Naive thymus-derived CD8-positive, alpha-beta T cell (primary cell): Measurements from ENCODE around the gene BMPER. TPM values are rescaled to one million over a fixed set of nuclear protein-coding genes. Genes with fewer than 3 reads are reported as not detected.

Experiments
- ATAC-seq, 2 donors: fragments of 150-1000 bp; cut with Tn5 transposase in 1 of 2; sonication (Bioruptor Pico), chemical (Tn5 transposase) in 1 of 2; 1 replicate in 1 of 2; 2 replicates in 1 of 2; pipeline ENCODE4 v1.10.0; 2021; ENCODE audit warnings: mild to moderate bottlenecking in 2 of 2, moderate library complexity in 2 of 2
- POLR2A ChIA-PET: fragments of 350-600 bp; sonication (Branson Sonifier 250); formaldehyde crosslinking; loops from one replicate; lab custom pipeline; 2021; ENCODE audit warnings: antibody characterized with exemption; lab: Charles Lee
- DNase-seq, 10 donors: peaks; one replicate each; pipeline versions ENCODE4 v3.0.0 to v3.0.0-alpha.2; 2020 to 2022
- H3K27ac Mint-ChIP-seq, 10 donors: one replicate each; pipeline ENCODE4 v1.8.0; 2020 to 2022; ENCODE audit warnings: mild to moderate bottlenecking in 10 of 10, mixed read lengths in 10 of 10, moderate library complexity in 4 of 10, inconsistent platforms in 1 of 10
- H3K27me3 Mint-ChIP-seq, 5 donors: one replicate each; pipeline ENCODE4 v1.8.0; 2021 to 2022; ENCODE audit warnings: mixed read lengths in 5 of 5
- H3K36me3 Mint-ChIP-seq, 3 donors: one replicate each; pipeline ENCODE4 v1.8.0; 2020 to 2022; ENCODE audit warnings: mixed read lengths in 3 of 3, mild to moderate bottlenecking in 2 of 3, inconsistent platforms in 1 of 3
- H3K4me1 Mint-ChIP-seq, 4 donors: one replicate each; pipeline ENCODE4 v1.8.0; 2021 to 2022; ENCODE audit warnings: mixed read lengths in 4 of 4
- H3K4me3 Mint-ChIP-seq, 10 donors: one replicate each; pipeline ENCODE4 v1.8.0; 2020 to 2022; ENCODE audit warnings: mild to moderate bottlenecking in 10 of 10, mixed read lengths in 10 of 10, moderate library complexity in 6 of 10, inconsistent platforms in 1 of 10
- H3K9me3 Mint-ChIP-seq, 9 donors: one replicate each; pipeline ENCODE4 v1.8.0; 2020 to 2022; ENCODE audit warnings: mixed read lengths in 9 of 9, mild to moderate bottlenecking in 3 of 9, inconsistent platforms in 1 of 9, moderate library complexity in 1 of 9
- polyA plus RNA-seq, 3 donors: library from polyadenylated mRNA; unstranded; fragments of 300-500 nt; fragmentation: Illumina TruSeq; gene quantifications; one replicate each; pipeline ENCODE4 v1.2.3, GENCODE V29; 2021
- total RNA-seq, 8 experiments: library from RNA in 2 of 8; stranded (reverse) in 2 of 8; gene quantifications; one replicate each; pipeline ENCODE4 v1.2.3 and lab custom pipeline; 2021 to 2026

The BMPER gene
- total RNA-seq (not detected), polyA plus RNA-seq (not detected), total RNA-seq (lab: John Stamatoyannopoulos, UW) (0 to 0.49 (median 0.17) reads per million in 6 experiments)

- peak within 1 kb of the TSS; percentile 49 to 81 (median 64) for H3K4me3 Mint-ChIP-seq
- peaks cover 2 to 11% (median 9%) of the 10 kb centered on the region in 4 donors for H3K4me1 Mint-ChIP-seq
- DNase-seq (no peak), ATAC-seq (peak in 1 of 2 donors; percentile 30)
- no peaks in the 10 kb centered on the region for H3K9me3 Mint-ChIP-seq
- POLR2A ChIA-PET, result no interaction called here
- peaks cover 41 to 80% (median 51%) of the 10 kb centered on the region in 5 donors for H3K27me3 Mint-ChIP-seq
- no peak within 1 kb of the TSS for H3K27ac Mint-ChIP-seq
- no peaks in the 10 kb centered on the region for H3K36me3 Mint-ChIP-seq
These were observed at the start of gene BMPER for GRCh38 chr7:33905389-33906032. Gene BMPER (plus strand): TSS chr7:33905539. CDS start chr7:33905614, 75 bp downstream.

- Mint-ChIP-seq H3K36me3 (no peaks in the 10 kb centered on the region), H3K4me1 (no peaks in the 10 kb centered on the region), H3K9me3 (peaks cover 0 to 9% (median 5%) of the 10 kb centered on the region in 9 donors), H3K4me3 (no peak overlapping the region), H3K27ac (peak overlapping the region in 1 of 10 donors; percentile 36), H3K27me3 (peaks cover 6 to 29% (median 7%) of the 10 kb centered on the region in 5 donors)
- ATAC-seq (no peak), DNase-seq (no peak)
- POLR2A ChIA-PET, result no interaction called here
These were observed 43.4 kb upstream of the BMPER start for GRCh38 chr7:33861947-33862346.

- DNase-seq (no peak), ATAC-seq (no peak)
- Mint-ChIP-seq H3K36me3 (no peaks in the 10 kb centered on the region), H3K27me3 (peaks cover 2 to 24% (median 6%) of the 10 kb centered on the region in 5 donors), H3K9me3 (peaks cover 0 to 9% (median 5%) of the 10 kb centered on the region in 9 donors), H3K4me1 (no peaks in the 10 kb centered on the region), H3K27ac (no peak overlapping the region), H3K4me3 (no peak overlapping the region)
- POLR2A ChIA-PET, result no interaction called here
These were observed 42.2 kb upstream of the BMPER start for GRCh38 chr7:33862946-33863814.

- Mint-ChIP-seq H3K4me1 (no peaks in the 10 kb centered on the region), H3K27ac (no peak overlapping the region), H3K4me3 (no peak overlapping the region), H3K9me3 (no peaks in the 10 kb centered on the region), H3K36me3 (no peaks in the 10 kb centered on the region), H3K27me3 (peaks cover 0 to 21% (median 2%) of the 10 kb centered on the region in 5 donors)
- ATAC-seq (no peak), DNase-seq (no peak)
- POLR2A ChIA-PET, result no interaction called here
These were observed 37.2 kb upstream of the BMPER start for GRCh38 chr7:33868166-33868565.

GRCh38 chr7:33869176-33869575 lies 36.2 kb upstream of the BMPER start:
- Mint-ChIP-seq H3K4me1 (no peaks in the 10 kb centered on the region), H3K27ac (no peak overlapping the region), H3K4me3 (no peak overlapping the region), H3K9me3 (no peaks in the 10 kb centered on the region), H3K27me3 (peaks cover 0 to 14% (median 2%) of the 10 kb centered on the region in 5 donors), H3K36me3 (no peaks in the 10 kb centered on the region)
- POLR2A ChIA-PET, result no interaction called here
- ATAC-seq (no peak), DNase-seq (no peak)

GRCh38 chr7:33870120-33870519 lies 35.2 kb upstream of the BMPER start:
- no peaks in the 10 kb centered on the region for H3K9me3 Mint-ChIP-seq
- no peak for DNase-seq
- POLR2A ChIA-PET, result no interaction called here
- H3K36me3 Mint-ChIP-seq, result no peaks in the 10 kb centered on the region
- H3K4me1 Mint-ChIP-seq, result no peaks in the 10 kb centered on the region
- ATAC-seq, result no peak
- H3K27ac Mint-ChIP-seq, result no peak overlapping the region
- peaks cover 0 to 11% (median 3%) of the 10 kb centered on the region in 5 donors for H3K27me3 Mint-ChIP-seq
- no peak overlapping the region for H3K4me3 Mint-ChIP-seq

- no peak for ATAC-seq
- POLR2A ChIA-PET, result no interaction called here
These were observed 32.5 kb upstream of the BMPER start for GRCh38 chr7:33872870-33873269.

GRCh38 chr7:33873518-33873917 lies 31.8 kb upstream of the BMPER start:
- Mint-ChIP-seq H3K9me3 (no peaks in the 10 kb centered on the region), H3K27me3 (peaks cover 0 to 11% (median 3%) of the 10 kb centered on the region in 5 donors), H3K4me1 (no peaks in the 10 kb centered on the region), H3K4me3 (no peak overlapping the region), H3K27ac (no peak overlapping the region), H3K36me3 (no peaks in the 10 kb centered on the region)
- no peak for DNase-seq
- POLR2A ChIA-PET, result no interaction called here
- no peak for ATAC-seq

More at GRCh38 chr7:33872870-33873269, 32.5 kb upstream of the BMPER start:
- peaks cover 0 to 11% (median 3%) of the 10 kb centered on the region in 5 donors for H3K27me3 Mint-ChIP-seq
- no peak overlapping the region for H3K4me3 Mint-ChIP-seq
- no peak for DNase-seq
- no peaks in the 10 kb centered on the region for H3K36me3 Mint-ChIP-seq
- no peaks in the 10 kb centered on the region for H3K9me3 Mint-ChIP-seq
- H3K4me1 Mint-ChIP-seq, result no peaks in the 10 kb centered on the region
- no peak overlapping the region for H3K27ac Mint-ChIP-seq

- no peak overlapping the region for H3K4me3 Mint-ChIP-seq
- no peak for DNase-seq
These were observed 31.2 kb upstream of the BMPER start for GRCh38 chr7:33873981-33874750.

GRCh38 chr7:33874943-33875342 lies 30.4 kb upstream of the BMPER start:
- peaks cover 0 to 23% (median 3%) of the 10 kb centered on the region in 5 donors for H3K27me3 Mint-ChIP-seq
- ATAC-seq (no peak), DNase-seq (no peak)
- no peak overlapping the region for H3K4me3 Mint-ChIP-seq
- POLR2A ChIA-PET, result no interaction called here
- H3K27ac Mint-ChIP-seq, result no peak overlapping the region
- H3K36me3 Mint-ChIP-seq, result no peaks in the 10 kb centered on the region
- H3K9me3 Mint-ChIP-seq, result no peaks in the 10 kb centered on the region
- no peaks in the 10 kb centered on the region for H3K4me1 Mint-ChIP-seq

More at GRCh38 chr7:33873981-33874750, 31.2 kb upstream of the BMPER start:
- Mint-ChIP-seq H3K27ac (no peak overlapping the region), H3K9me3 (no peaks in the 10 kb centered on the region), H3K27me3 (peaks cover 0 to 16% (median 3%) of the 10 kb centered on the region in 5 donors), H3K36me3 (no peaks in the 10 kb centered on the region), H3K4me1 (no peaks in the 10 kb centered on the region)
- POLR2A ChIA-PET, result no interaction called here
- ATAC-seq, result no peak

GRCh38 chr7:33876596-33877274 lies 28.6 kb upstream of the BMPER start:
- ATAC-seq, result no peak
- DNase-seq, result no peak
- no peaks in the 10 kb centered on the region for H3K36me3 Mint-ChIP-seq
- H3K9me3 Mint-ChIP-seq, result no peaks in the 10 kb centered on the region
- no peak overlapping the region for H3K27ac Mint-ChIP-seq
- no peaks in the 10 kb centered on the region for H3K4me1 Mint-ChIP-seq
- peaks cover 0 to 33% (median 3%) of the 10 kb centered on the region in 5 donors for H3K27me3 Mint-ChIP-seq
- POLR2A ChIA-PET, result no interaction called here
- no peak overlapping the region for H3K4me3 Mint-ChIP-seq

GRCh38 chr7:33880787-33881186 lies 24.6 kb upstream of the BMPER start:
- peaks cover 4 to 28% (median 5%) of the 10 kb centered on the region in 5 donors for H3K27me3 Mint-ChIP-seq
- H3K4me3 Mint-ChIP-seq, result no peak overlapping the region
- DNase-seq (no peak), ATAC-seq (no peak)
- no peak overlapping the region for H3K27ac Mint-ChIP-seq
- H3K36me3 Mint-ChIP-seq, result no peaks in the 10 kb centered on the region
- POLR2A ChIA-PET, result interaction anchor here (0.5 kb wide), 1 partner anchor 1072 kb away, joined by 3 read pairs; no protein-coding TSS in a partner anchor
- no peaks in the 10 kb centered on the region for H3K4me1 Mint-ChIP-seq
- H3K9me3 Mint-ChIP-seq, result no peaks in the 10 kb centered on the region
